GM06990 (cell line): ENCODE results near the gene RBM18.

Experiments
- DNase-seq: peaks from one replicate; pipeline ENCODE4 v3.0.0-alpha.2; 2011; ENCODE audit not compliant: insufficient read length; ENCODE audit errors: extremely low read depth
- H3K27me3 ChIP-seq: replicated peaks from 2 replicates; pipeline ENCODE4 v1.6.0; 2011; ENCODE audit warnings: low read length; ENCODE audit not compliant: control insufficient read depth, insufficient read depth
- H3K36me3 ChIP-seq: 2 replicates; pipeline ENCODE4 v1.5.1; 2011; ENCODE audit warnings: low read length; ENCODE audit not compliant: control insufficient read depth, insufficient read depth
- H3K4me3 ChIP-seq: replicated peaks from 2 replicates; pipeline ENCODE4 v1.5.1; 2011; ENCODE audit warnings: low read depth, mild to moderate bottlenecking, control low read depth, low read length
- CTCF ChIP-seq: IDR thresholded peaks from 2 replicates; pipeline ENCODE4 v1.5.1; 2011; ENCODE audit warnings: low read length, control low read depth, mild to moderate bottlenecking, inconsistent platforms; ENCODE audit not compliant: insufficient read depth, poor library complexity, severe bottlenecking

RBM18 gene

DNA sequence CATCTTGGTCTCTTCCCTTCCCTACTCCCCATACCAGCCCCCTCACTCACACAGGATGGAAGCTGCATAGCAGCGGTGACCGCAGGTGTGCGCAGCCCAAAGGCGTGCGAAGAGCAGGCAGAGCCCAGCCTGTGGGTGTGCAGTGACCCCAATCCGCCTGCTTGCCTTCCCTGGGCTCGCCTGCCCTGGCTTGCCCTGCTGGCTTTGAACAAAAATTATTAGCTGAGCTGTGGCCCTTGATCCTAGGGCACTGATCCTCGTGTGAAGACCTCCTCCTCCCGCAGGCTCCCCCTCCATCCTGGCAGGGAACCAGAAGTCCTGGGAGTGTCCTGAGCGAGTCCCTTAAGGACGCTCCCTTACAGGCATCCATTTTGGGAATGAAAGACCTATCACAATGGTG lies 73.1 kb downstream of the RBM18 start:
- no peaks in the 10 kb centered on the region for H3K36me3 ChIP-seq
- no peak for TF ChIP-seq CTCF

DNA sequence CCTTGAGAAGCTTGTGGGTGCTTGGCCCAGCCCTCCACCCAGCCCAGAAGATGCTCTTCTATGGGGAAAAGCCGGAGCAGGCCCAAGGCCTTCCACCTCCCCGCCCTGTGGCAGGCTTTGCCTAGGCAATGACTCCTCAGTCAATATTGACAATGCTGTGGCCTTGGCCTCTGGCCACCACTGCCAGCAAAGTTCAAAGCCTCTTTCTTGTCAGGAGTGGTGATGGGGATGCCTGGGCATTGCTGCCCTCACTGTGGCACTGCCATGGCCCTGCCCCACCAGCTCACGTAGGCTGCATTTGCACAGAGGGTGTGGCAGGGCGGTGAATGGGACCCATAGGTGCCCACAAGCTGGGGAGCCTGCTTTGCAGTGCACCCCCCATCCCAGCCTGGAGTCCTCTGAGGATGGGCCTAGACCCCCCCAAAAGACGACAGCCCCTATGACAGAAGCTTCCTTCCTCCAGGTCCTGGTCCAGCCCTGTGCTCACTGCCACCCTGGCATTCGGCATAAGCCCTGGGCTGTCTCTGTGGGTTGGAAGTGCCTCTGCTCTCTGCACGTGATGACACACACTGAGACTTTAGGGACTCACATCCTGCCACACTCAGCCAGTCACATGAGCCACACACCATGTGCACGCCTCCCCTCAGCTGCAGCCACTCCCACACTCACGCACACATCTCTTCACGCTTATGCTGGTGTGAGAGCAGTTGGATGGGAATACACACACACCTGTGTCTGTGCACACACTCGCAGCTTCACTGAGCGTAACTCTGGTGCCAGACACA lies 73.9 kb downstream of the RBM18 start:
- no peak for TF ChIP-seq CTCF
- Histone ChIP-seq H3K36me3 (no peaks in the 10 kb centered on the region), H3K27me3 (no peaks in the 10 kb centered on the region), H3K4me3 (no peak overlapping the region)
- no peak for DNase-seq

More for the DNA sequence above, 73.1 kb downstream of the RBM18 start:
- H3K4me3 ChIP-seq, result no peak overlapping the region
- no peaks in the 10 kb centered on the region; the same call in 1 of the 2 replicates for H3K27me3 ChIP-seq
- DNase-seq, result no peak

DNA sequence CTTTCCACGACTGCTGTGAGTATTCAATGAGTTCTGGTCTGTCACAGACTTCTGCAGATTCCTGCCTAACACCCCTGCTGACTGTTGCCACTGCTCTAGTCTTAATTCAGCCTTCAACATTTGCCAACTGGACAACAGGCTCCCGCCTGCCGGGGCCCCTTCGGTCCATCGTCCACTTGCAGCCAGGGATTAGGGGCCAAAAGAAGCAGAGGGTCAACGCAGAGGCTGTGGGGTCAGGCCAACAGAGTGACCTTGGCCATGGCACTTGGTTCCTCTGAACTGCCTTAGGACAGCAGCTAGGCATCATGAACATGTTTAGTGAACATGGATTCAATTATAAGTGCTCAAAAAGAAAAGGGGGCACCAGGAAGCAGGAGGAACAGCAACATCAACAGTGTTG lies 76.3 kb downstream of the RBM18 start:
- H3K4me3 ChIP-seq, result no peak overlapping the region
- DNase-seq, result no peak
- no peaks in the 10 kb centered on the region for H3K36me3 ChIP-seq
- no peaks in the 10 kb centered on the region for H3K27me3 ChIP-seq
- no peak for TF ChIP-seq CTCF
